H1 (cell line): ENCODE results near the gene SPINK4.

Experiments
- EP300 ChIP-seq, 2 experiments: IDR thresholded peaks; 1 replicate in 1 of 2; 2 replicates in 1 of 2; pipeline ENCODE4 v1.6.1; 2011 to 2012; ENCODE audit warnings: low read depth in 2 of 2, low read length in 2 of 2, mild to moderate bottlenecking in 2 of 2, borderline replicate concordance in 1 of 2, inconsistent platforms in 1 of 2, moderate library complexity in 1 of 2
- EZH2 ChIP-seq: fragments of 200-600 bp; sonication (generic); IDR thresholded peaks from 2 replicates; pipeline ENCODE4 v1.7.1; 2012; ENCODE audit warnings: low read depth, mild to moderate bottlenecking, moderate library complexity, low read length, inconsistent platforms; ENCODE audit not compliant: severe bottlenecking
- HDAC2 ChIP-seq, 2 experiments: fragments of 300-600 bp in 1 of 2; sonication (generic) in 1 of 2; IDR thresholded peaks; 2 replicates each; pipeline ENCODE4 v1.6.1; 2011 to 2012; ENCODE audit warnings: low read depth in 2 of 2, low read length in 2 of 2, mild to moderate bottlenecking in 2 of 2, moderate library complexity in 2 of 2, borderline replicate concordance in 1 of 2, inconsistent platforms in 1 of 2
- JUN ChIP-seq: IDR thresholded peaks from 2 replicates; pipeline ENCODE4 v1.6.1; 2011; ENCODE audit warnings: low read depth, mild to moderate bottlenecking, improper control_type of control experiment, low read length
- MAFK ChIP-seq: IDR thresholded peaks from 2 replicates; pipeline ENCODE4 v1.6.1; 2012; ENCODE audit warnings: low read depth, mild to moderate bottlenecking, improper control_type of control experiment, low read length
- RAD21 ChIP-seq, 2 experiments: IDR thresholded peaks in 1 of 2; conservative IDR thresholded peaks in 1 of 2; 2 replicates each; pipeline ENCODE4 v1.6.1; 2011; ENCODE audit warnings: low read depth in 2 of 2, low read length in 2 of 2, improper control_type of control experiment in 1 of 2, inconsistent platforms in 1 of 2, mild to moderate bottlenecking in 1 of 2, moderate library complexity in 1 of 2
- RNF2 ChIP-seq: fragments of 200-900, 300-1000 bp; sonication (generic); IDR thresholded peaks from 2 replicates; pipeline ENCODE4 v1.7.1; 2016; ENCODE audit warnings: borderline replicate concordance, low read depth, mild to moderate bottlenecking, antibody characterized with exemption, low read length; ENCODE audit not compliant: poor library complexity, severe bottlenecking; ENCODE audit errors: missing control alignments
- SIN3A ChIP-seq, 2 experiments: IDR thresholded peaks in 1 of 2; conservative IDR thresholded peaks in 1 of 2; 2 replicates each; pipeline ENCODE4 v1.6.1; 2011 to 2012; ENCODE audit warnings: low read length in 2 of 2, improper control_type of control experiment in 1 of 2, low read depth in 1 of 2, mild to moderate bottlenecking in 1 of 2
- SIRT6 ChIP-seq: IDR thresholded peaks from one replicate; pipeline ENCODE4 v1.7.1; 2012; ENCODE audit warnings: low read length, inconsistent platforms
- SRF ChIP-seq: IDR thresholded peaks from 2 replicates; pipeline ENCODE4 v1.6.1; 2011; ENCODE audit warnings: mild to moderate bottlenecking, low read depth, low read length, moderate library complexity
- TBP ChIP-seq: IDR thresholded peaks from 2 replicates; pipeline ENCODE4 v1.6.1; 2011; ENCODE audit warnings: low read depth, low read length, improper control_type of control experiment
- YY1 ChIP-seq: IDR thresholded peaks from 2 replicates; pipeline ENCODE4 v1.6.1; 2011; ENCODE audit warnings: low read depth, mild to moderate bottlenecking, low read length
- TF ChIP-seq, protein P1 (sequence below), 3 experiments: IDR thresholded peaks; 1 replicate in 2 of 3; 2 replicates in 1 of 3; pipeline versions ENCODE4 v1.5.1 to v1.6.1; 2011; ENCODE audit warnings: low read length in 3 of 3, mild to moderate bottlenecking in 3 of 3, inconsistent platforms in 2 of 3, low read depth in 1 of 3, moderate library complexity in 1 of 3; ENCODE audit not compliant: insufficient read depth in 1 of 3; ENCODE audit errors: control extremely low read depth in 1 of 3

GRCh38 chr9:33202552-33203201 lies 37.3 kb upstream of the SPINK4 start:
- TF ChIP-seq EZH2 (no peak), RAD21 (IDR thresholded peaks at IDR 0.05 in 1 of 2, conservative IDR thresholded peaks at IDR 0.05 in 1 of 2; ENCODE audit: low read depth in 2 of 2, low read length in 2 of 2) (no peak), EP300 (IDR thresholded peaks at IDR 0.05; ENCODE audit: borderline replicate concordance in 1 of 2, low read depth in 2 of 2, low read length in 2 of 2) (no peak), RNF2 (no peak), SRF (no peak), MAFK (no peak), YY1 (no peak), SIRT6 (no peak), JUN (no peak), HDAC2 (IDR thresholded peaks at IDR 0.05; ENCODE audit: borderline replicate concordance in 1 of 2, low read depth in 2 of 2, low read length in 2 of 2) (no peak), SIN3A (conservative IDR thresholded peaks at IDR 0.05 in 1 of 2, IDR thresholded peaks at IDR 0.05 in 1 of 2; ENCODE audit: low read depth in 1 of 2, low read length in 2 of 2) (no peak), TBP (no peak)
- TF ChIP-seq, protein P1, sequence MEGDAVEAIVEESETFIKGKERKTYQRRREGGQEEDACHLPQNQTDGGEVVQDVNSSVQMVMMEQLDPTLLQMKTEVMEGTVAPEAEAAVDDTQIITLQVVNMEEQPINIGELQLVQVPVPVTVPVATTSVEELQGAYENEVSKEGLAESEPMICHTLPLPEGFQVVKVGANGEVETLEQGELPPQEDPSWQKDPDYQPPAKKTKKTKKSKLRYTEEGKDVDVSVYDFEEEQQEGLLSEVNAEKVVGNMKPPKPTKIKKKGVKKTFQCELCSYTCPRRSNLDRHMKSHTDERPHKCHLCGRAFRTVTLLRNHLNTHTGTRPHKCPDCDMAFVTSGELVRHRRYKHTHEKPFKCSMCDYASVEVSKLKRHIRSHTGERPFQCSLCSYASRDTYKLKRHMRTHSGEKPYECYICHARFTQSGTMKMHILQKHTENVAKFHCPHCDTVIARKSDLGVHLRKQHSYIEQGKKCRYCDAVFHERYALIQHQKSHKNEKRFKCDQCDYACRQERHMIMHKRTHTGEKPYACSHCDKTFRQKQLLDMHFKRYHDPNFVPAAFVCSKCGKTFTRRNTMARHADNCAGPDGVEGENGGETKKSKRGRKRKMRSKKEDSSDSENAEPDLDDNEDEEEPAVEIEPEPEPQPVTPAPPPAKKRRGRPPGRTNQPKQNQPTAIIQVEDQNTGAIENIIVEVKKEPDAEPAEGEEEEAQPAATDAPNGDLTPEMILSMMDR (IDR thresholded peaks at IDR 0.05; ENCODE audit: control extremely low read depth in 1 of 3, insufficient read depth in 1 of 3, low read depth in 1 of 3, low read length in 3 of 3) = no peak
